CD14-positive monocyte (primary cell): ENCODE results near the gene JAKMIP2. TPM values are rescaled to one million over a fixed set of nuclear protein-coding genes. Genes with fewer than 3 reads are reported as not detected.

Source experiments
- DNase-seq, 3 donors: peaks; one replicate each; pipeline ENCODE4 v3.0.0-alpha.2; 2011 to 2022
- H2AFZ ChIP-seq: 2 replicates; pipeline ENCODE4 v1.6.0; 2012; ENCODE audit warnings: mild to moderate bottlenecking, low read depth, low read length, inconsistent platforms; ENCODE audit not compliant: insufficient read depth, poor library complexity, severe bottlenecking
- H3K27ac ChIP-seq, 2 donors: 1 replicate in 1 of 2; 2 replicates in 1 of 2; pipeline ENCODE4 v1.5.1; 2012 to 2013; ENCODE audit warnings: low read length in 2 of 2, control low read depth in 1 of 2, inconsistent platforms in 1 of 2, low read depth in 1 of 2, mild to moderate bottlenecking in 1 of 2
- H3K27me3 ChIP-seq, 2 donors: one replicate each; pipeline versions ENCODE4 v1.6.0 to v1.6.1; 2011 to 2013; ENCODE audit warnings: low read length in 2 of 2; ENCODE audit not compliant: control insufficient read depth in 2 of 2, insufficient read depth in 2 of 2
- H3K36me3 ChIP-seq, 2 donors: replicated peaks in 1 of 2; 1 replicate in 1 of 2; 2 replicates in 1 of 2; pipeline versions ENCODE4 v1.5.1 to v1.6.1; 2012 to 2013; ENCODE audit warnings: low read length in 2 of 2, control low read depth in 1 of 2, inconsistent platforms in 1 of 2, mild to moderate bottlenecking in 1 of 2; ENCODE audit not compliant: insufficient read depth in 2 of 2, control insufficient read depth in 1 of 2
- H3K4me1 ChIP-seq, 2 donors: 1 replicate in 1 of 2; 2 replicates in 1 of 2; pipeline versions ENCODE4 v1.5.1 to v1.6.1; 2012 to 2013; ENCODE audit warnings: low read length in 2 of 2, control low read depth in 1 of 2, inconsistent platforms in 1 of 2, mild to moderate bottlenecking in 1 of 2, moderate library complexity in 1 of 2; ENCODE audit not compliant: insufficient read depth in 2 of 2, control insufficient read depth in 1 of 2
- H3K4me2 ChIP-seq: replicated peaks from 2 replicates; pipeline ENCODE3; 2012; ENCODE audit warnings: low read length, moderate library complexity, mild to moderate bottlenecking; ENCODE audit not compliant: poor library complexity, severe bottlenecking; ENCODE audit errors: extremely low read depth
- H3K4me3 ChIP-seq, 3 experiments: fragments of 200-600 bp in 1 of 3; sonication (generic) in 1 of 3; replicated peaks in 1 of 3; 1 replicate in 2 of 3; 2 replicates in 1 of 3; pipeline ENCODE4 v1.5.1; 2011 to 2013; ENCODE audit warnings: low read length in 3 of 3, mild to moderate bottlenecking in 3 of 3, control low read depth in 2 of 3, low read depth in 2 of 3, inconsistent platforms in 1 of 3, moderate library complexity in 1 of 3
- H3K79me2 ChIP-seq: 2 replicates; pipeline ENCODE4 v1.6.0; 2012; ENCODE audit warnings: mild to moderate bottlenecking, control low read depth, inconsistent platforms, low read length, moderate library complexity; ENCODE audit not compliant: insufficient read depth
- H3K9ac ChIP-seq: 2 replicates; pipeline ENCODE4 v1.6.0; 2017; ENCODE audit warnings: low read length, mild to moderate bottlenecking; ENCODE audit not compliant: insufficient read depth, poor library complexity, severe bottlenecking
- H3K9me3 ChIP-seq, 2 donors: replicated peaks in 1 of 2; 1 replicate in 1 of 2; 2 replicates in 1 of 2; pipeline versions ENCODE4 v1.5.1 to v1.6.1; 2012 to 2013; ENCODE audit warnings: low read length in 2 of 2, control low read depth in 1 of 2; ENCODE audit not compliant: control insufficient read depth in 1 of 2, insufficient read depth in 1 of 2
- H4K20me1 ChIP-seq: 2 replicates; pipeline ENCODE4 v1.6.0; 2012; ENCODE audit warnings: mild to moderate bottlenecking, low read length, control low read depth, moderate library complexity; ENCODE audit not compliant: insufficient read depth
- H3K27ac Mint-ChIP-seq, 7 donors: one replicate each; pipeline ENCODE4 v1.8.0; 2020; ENCODE audit warnings: mild to moderate bottlenecking in 7 of 7, mixed read lengths in 7 of 7, moderate library complexity in 6 of 7, inconsistent platforms in 2 of 7
- H3K27me3 Mint-ChIP-seq, 3 donors: one replicate each; pipeline ENCODE4 v1.8.0; 2021 to 2022; ENCODE audit warnings: low read depth in 3 of 3, mild to moderate bottlenecking in 3 of 3, mixed read lengths in 3 of 3, moderate library complexity in 3 of 3, inconsistent platforms in 1 of 3
- H3K36me3 Mint-ChIP-seq, 2 donors: one replicate each; pipeline ENCODE4 v1.8.0; 2020; ENCODE audit warnings: mixed read lengths in 2 of 2, inconsistent platforms in 1 of 2, mild to moderate bottlenecking in 1 of 2
- H3K4me1 Mint-ChIP-seq: one replicate; pipeline ENCODE4 v1.8.0; 2020; ENCODE audit warnings: mild to moderate bottlenecking, mixed read lengths
- H3K4me3 Mint-ChIP-seq, 2 donors: one replicate each; pipeline ENCODE4 v1.8.0; 2020; ENCODE audit warnings: mild to moderate bottlenecking in 2 of 2, mixed read lengths in 2 of 2, moderate library complexity in 1 of 2
- H3K9me3 Mint-ChIP-seq, 7 donors: one replicate each; pipeline ENCODE4 v1.8.0; 2020 to 2022; ENCODE audit warnings: mixed read lengths in 7 of 7, mild to moderate bottlenecking in 6 of 7, moderate library complexity in 6 of 7, inconsistent platforms in 2 of 7
- CTCF ChIP-seq: fragments of 200-600 bp; IDR thresholded peaks from one replicate; pipeline ENCODE4 v1.8.0; 2022; ENCODE audit warnings: antibody characterized with exemption, mild to moderate bottlenecking
- WGBS: methylation state at CpG from one replicate; pipeline ENCODE4 v1.1.5; 2013; ENCODE audit warnings: missing lambda C conversion rate; ENCODE audit not compliant: insufficient coverage; 5-methylcytosine and 5-hydroxymethylcytosine counted together
- intact Hi-C, 2 donors: fragments of 100-400 bp; cut with micrococcal nuclease; formaldehyde crosslinking; loops; one replicate each; pipeline versions ENCODE4 v1.15.0 to v1.15.1; 2023
- polyA plus RNA-seq, 3 donors: library from polyadenylated mRNA; depleted of rRNA in 1 of 3; unstranded in 2 of 3; stranded (reverse) in 1 of 3; fragments of 300-500 nt in 2 of 3; fragments of >200 nt in 1 of 3; fragmentation: Illumina TruSeq in 2 of 3; gene quantifications; 1 replicate in 2 of 3; 2 replicates in 1 of 3; pipeline ENCODE4 v1.2.3, GENCODE V29; 2012 to 2021

Gene JAKMIP2
- polyA plus RNA-seq, 3 donors: 0.02 TPM; not detected in 2

- H3K27ac ChIP-seq: no peak overlapping the region
- H3K27me3 ChIP-seq: no peaks in the 10 kb centered on the region
- no peak overlapping the region for H3K4me3 ChIP-seq
- no peak overlapping the region for H3K9ac ChIP-seq
- no CpG with 5 or more reads among the region's 3 CpGs for WGBS
- DNase-seq: no peak
- no peak overlapping the region for H3K27ac Mint-ChIP-seq
- no peaks in the 10 kb centered on the region for H3K4me1 ChIP-seq
- H3K4me2 ChIP-seq: no peak overlapping the region
- intact Hi-C loops: no loop called here
- no peaks in the 10 kb centered on the region for H3K79me2 ChIP-seq
- H4K20me1 ChIP-seq: no peaks in the 10 kb centered on the region
- H3K36me3 ChIP-seq: no peaks in the 10 kb centered on the region
- H3K36me3 Mint-ChIP-seq: no peaks in the 10 kb centered on the region
- H3K4me1 Mint-ChIP-seq: no peaks in the 10 kb centered on the region
- no peaks in the 10 kb centered on the region for H3K27me3 Mint-ChIP-seq
- peaks cover 0 to 4% (median 0%) of the 10 kb centered on the region in 7 donors for H3K9me3 Mint-ChIP-seq
- no peaks in the 10 kb centered on the region for H3K9me3 ChIP-seq
- H3K4me3 Mint-ChIP-seq: no peak overlapping the region
- H2AFZ ChIP-seq: no peak overlapping the region
- no peak for TF ChIP-seq CTCF
Measured at GRCh38 chr5:147754372-147755122, 28.0 kb downstream of the JAKMIP2 start.

GRCh38 chr5:147753765-147754164 lies 28.8 kb downstream of the JAKMIP2 start:
- Histone ChIP-seq H3K9me3 (no peaks in the 10 kb centered on the region), H3K36me3 (no peaks in the 10 kb centered on the region), H3K4me2 (no peak overlapping the region), H3K4me3 (no peak overlapping the region), H4K20me1 (no peaks in the 10 kb centered on the region), H3K9ac (no peak overlapping the region), H3K27ac (no peak overlapping the region), H2AFZ (no peak overlapping the region), H3K4me1 (no peaks in the 10 kb centered on the region), H3K79me2 (no peaks in the 10 kb centered on the region), H3K27me3 (no peaks in the 10 kb centered on the region)
- H3K27ac Mint-ChIP-seq: no peak overlapping the region
- H3K4me1 Mint-ChIP-seq: no peaks in the 10 kb centered on the region
- no peak for DNase-seq
- H3K36me3 Mint-ChIP-seq: no peaks in the 10 kb centered on the region
- peaks cover 0 to 4% (median 0%) of the 10 kb centered on the region in 7 donors for H3K9me3 Mint-ChIP-seq
- intact Hi-C loops: no loop called here
- WGBS: no CpG with 5 or more reads among the region's 1 CpG
- TF ChIP-seq CTCF: no peak
- H3K27me3 Mint-ChIP-seq: no peaks in the 10 kb centered on the region
- no peak overlapping the region for H3K4me3 Mint-ChIP-seq
